Heart right ventricle (tissue), 16 donors: ENCODE results near the gene SYCE3. TPM values are rescaled to one million over a fixed set of nuclear protein-coding genes. Genes with fewer than 3 reads are reported as not detected.
A peak's percentile ranks its signal among the peaks of the same experiment; 100 is the strongest.

ENCODE experiments used
- ATAC-seq, 8 donors: fragments of 200-7000 bp; cut with Tn5 transposase; one replicate each; pipeline ENCODE4 v1.9.1; 2020; ENCODE audit warnings: mild to moderate bottlenecking in 8 of 8, moderate library complexity in 8 of 8, moderate number of reproducible peaks in 1 of 8
- DNase-seq, 2 donors: peaks; one replicate each; pipeline ENCODE4 v3.0.0-alpha.2; 2020
- H3K27ac ChIP-seq, 10 donors: fragments of 200-600 bp; sonication (generic) in 2 of 10; one replicate each; pipeline versions ENCODE4 v1.5.0 to v1.8.0; 2020 to 2022; ENCODE audit warnings: mild to moderate bottlenecking in 3 of 10
- H3K27me3 ChIP-seq, 7 donors: fragments of 200-600 bp; one replicate each; pipeline ENCODE4 v1.8.0; 2021 to 2022; ENCODE audit warnings: mild to moderate bottlenecking in 2 of 7
- H3K36me3 ChIP-seq, 9 donors: fragments of 200-600 bp; sonication (generic) in 1 of 9; one replicate each; pipeline versions ENCODE4 v1.5.0 to v1.8.0; 2020 to 2022; ENCODE audit warnings: mild to moderate bottlenecking in 2 of 9
- H3K4me1 ChIP-seq, 9 donors: fragments of 200-600 bp; sonication (generic) in 1 of 9; one replicate each; pipeline versions ENCODE4 v1.5.0 to v1.8.0; 2020 to 2022; ENCODE audit warnings: mild to moderate bottlenecking in 4 of 9
- H3K4me3 ChIP-seq, 10 donors: fragments of 200-600 bp; sonication (generic) in 2 of 10; one replicate each; pipeline versions ENCODE4 v1.5.0 to v1.8.0; 2020 to 2022; ENCODE audit warnings: mild to moderate bottlenecking in 7 of 10, moderate library complexity in 2 of 10
- H3K9me3 ChIP-seq, 11 donors: fragments of 200-600 bp in 10 of 11; sonication (generic) in 2 of 11; one replicate each; pipeline versions ENCODE4 v1.5.0 to v1.8.0; 2013 to 2022; ENCODE audit warnings: mild to moderate bottlenecking in 2 of 11, control low read depth in 1 of 11, moderate library complexity in 1 of 11
- WGBS, 2 donors: extraction: QIAGEN DNeasy Blood & Tissue Kit; methylation state at CpG; one replicate each; pipeline ENCODE4 v1.1.7; 2013; ENCODE audit warnings: inconsistent platforms in 1 of 2; 5-methylcytosine and 5-hydroxymethylcytosine counted together
- intact Hi-C, 10 donors: fragments of 100-400 bp; cut with DNase I; formaldehyde crosslinking; loops; one replicate each; pipeline versions ENCODE4 v1.11.1 to v1.14.2; 2022
- polyA plus RNA-seq, 2 donors: library from polyadenylated mRNA; stranded (reverse); fragments of 200-250 nt; gene quantifications; one replicate each; pipeline ENCODE4 v1.2.3, GENCODE V29; 2013
- total RNA-seq, 10 donors: library from RNA; stranded (reverse); fragmentation: NEBNext Ultra II Directional in 3 of 10; extraction: Animal tissue kit (Norgen Biotek cat#: 25700) in 3 of 10; gene quantifications; one replicate each; pipeline versions ENCODE4 v1.2.1 to v1.2.4, GENCODE V29; 2021 to 2023
- TF ChIP-seq, protein P1 (sequence below), 9 donors: fragments of 200-600 bp; sonication (generic) in 2 of 9; IDR thresholded peaks; one replicate each; pipeline versions ENCODE4 v1.5.0 to v1.8.0; 2021 to 2022; ENCODE audit warnings: antibody characterized with exemption in 9 of 9, mild to moderate bottlenecking in 5 of 9, moderate library complexity in 1 of 9
- donor health status: Arrhythmogenic right ventricular cardiomyopathy.
- donor health status: ischemic (EF 13 %, LVEDD 7.1; RV severe dilation, severe dysfunction).
- donor health status: healthy with polysubstance abuse.
- donor health status: DM: no; HTN: yes; CAD: no.
- donor health status: DM: no; HTN: no; CAD: no.
- donor health status: ischemic (EF 25% LVEDD 6.9; RV normal size, moderate dysfunction).
- donor health status: ischemic (EF 25% LVEDD 5.7; RV mildly dilated, moderate dysfunction).
- donor health status: healthy.
- donor health status: DM: yes; HTN: yes; CAD: no.
- donor health status: Ischemic cardiomyopathy.
- donor health status: ischemic (EF 35%, LVEDD 5.7; RV mildly dilated, moderate dysfunction).
- donor health status: nonischemic (EF 11% LVEDD 7.7; RV severe dilation, severe dysfunction).
- donor health status: DM: yes; HTN: yes; CAD: no.
- donor health status: PGD.
- donor health status: ischemic (EF 29% LVEDD 5.4; RV normal size, mild dysfunction).
- donor health status: nonischemic (EF 23%, LVEDD 6.1; RV moderate dilation, normal function).

SYCE3 gene
- total and polyA plus RNA-seq, 12 donors = 0.74 to 0.90 TPM; not detected in 10

DNA sequence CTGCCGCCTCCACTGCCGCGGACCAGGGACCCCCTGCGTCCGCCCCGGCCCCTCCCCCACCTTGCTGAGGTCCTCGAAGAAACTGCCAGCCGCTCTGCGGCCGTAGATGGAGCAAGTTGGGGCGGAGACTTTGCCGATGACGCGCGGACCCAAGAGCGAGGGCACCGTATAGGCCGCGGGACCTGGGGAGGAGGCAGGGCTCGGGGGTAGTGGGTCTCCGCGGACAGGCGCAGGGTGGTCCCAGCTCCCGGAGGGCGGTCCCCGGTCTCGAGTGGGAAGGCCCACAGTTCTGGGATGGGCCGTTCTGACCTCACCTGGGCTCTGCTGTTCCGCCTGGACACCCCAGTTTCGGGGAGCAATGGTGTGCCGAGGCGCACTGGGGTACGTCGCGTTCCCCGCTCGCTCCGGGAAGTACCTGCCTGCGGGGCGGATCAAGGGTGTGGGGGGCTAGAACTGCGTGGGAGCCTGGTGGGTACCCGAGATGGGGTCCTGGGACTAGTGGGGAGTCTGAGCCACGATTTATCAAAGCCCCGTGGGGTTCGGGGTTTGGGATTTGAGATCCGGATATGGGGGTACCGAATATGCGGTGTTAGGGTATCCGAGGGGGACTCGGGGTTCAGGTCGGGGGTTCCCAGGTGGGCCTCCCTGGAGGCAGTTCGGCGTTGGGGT lies 31.7 kb downstream of the SYCE3 start:
- TF ChIP-seq, protein P1, sequence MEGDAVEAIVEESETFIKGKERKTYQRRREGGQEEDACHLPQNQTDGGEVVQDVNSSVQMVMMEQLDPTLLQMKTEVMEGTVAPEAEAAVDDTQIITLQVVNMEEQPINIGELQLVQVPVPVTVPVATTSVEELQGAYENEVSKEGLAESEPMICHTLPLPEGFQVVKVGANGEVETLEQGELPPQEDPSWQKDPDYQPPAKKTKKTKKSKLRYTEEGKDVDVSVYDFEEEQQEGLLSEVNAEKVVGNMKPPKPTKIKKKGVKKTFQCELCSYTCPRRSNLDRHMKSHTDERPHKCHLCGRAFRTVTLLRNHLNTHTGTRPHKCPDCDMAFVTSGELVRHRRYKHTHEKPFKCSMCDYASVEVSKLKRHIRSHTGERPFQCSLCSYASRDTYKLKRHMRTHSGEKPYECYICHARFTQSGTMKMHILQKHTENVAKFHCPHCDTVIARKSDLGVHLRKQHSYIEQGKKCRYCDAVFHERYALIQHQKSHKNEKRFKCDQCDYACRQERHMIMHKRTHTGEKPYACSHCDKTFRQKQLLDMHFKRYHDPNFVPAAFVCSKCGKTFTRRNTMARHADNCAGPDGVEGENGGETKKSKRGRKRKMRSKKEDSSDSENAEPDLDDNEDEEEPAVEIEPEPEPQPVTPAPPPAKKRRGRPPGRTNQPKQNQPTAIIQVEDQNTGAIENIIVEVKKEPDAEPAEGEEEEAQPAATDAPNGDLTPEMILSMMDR (IDR thresholded peaks at IDR 0.05) = no peak
- intact Hi-C loops = loop anchor here in 2 of 10 donors (5.0 kb wide), 1 partner anchor 91 kb away; no protein-coding TSS in a partner anchor
- Histone ChIP-seq H3K27me3 (peaks cover 3 to 54% (median 25%) of the 10 kb centered on the region in 7 donors), H3K36me3 (peaks cover 0 to 18% (median 0%) of the 10 kb centered on the region in 9 donors), H3K4me3 (peak overlapping the region; percentile 40 to 86 (median 71)), H3K4me1 (peaks cover 9 to 68% (median 50%) of the 10 kb centered on the region in 9 donors), H3K27ac (peak overlapping the region; percentile 84 to 99 (median 95)), H3K9me3 (no peaks in the 10 kb centered on the region)
- DNase-seq (peak; percentile 86 to 89), ATAC-seq (peak; percentile 42 to 58 (median 54))
- 4 to 5% methylated on average over 47 to 53 of the region's 53 CpGs for WGBS, 2 donors

DNA sequence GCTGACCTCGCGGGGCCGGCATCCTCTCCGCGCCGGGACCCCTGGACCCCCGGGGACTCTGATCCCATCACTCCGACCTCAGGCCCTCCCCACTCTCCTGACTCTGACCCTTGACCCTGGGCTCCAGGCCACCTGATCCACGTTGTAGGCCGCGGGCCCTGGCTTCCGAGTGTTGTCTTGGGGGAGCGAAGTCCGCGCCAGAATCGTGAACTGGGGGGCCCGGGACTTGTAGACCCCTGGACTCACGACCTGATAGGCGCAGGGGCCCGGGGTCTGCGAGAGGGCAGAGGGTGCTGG lies 32.2 kb downstream of the SYCE3 start:
- TF ChIP-seq, protein P1 (IDR thresholded peaks at IDR 0.05) = no peak
- peak overlapping the region; percentile 84 to 99 (median 95) for H3K27ac ChIP-seq
- no peaks in the 10 kb centered on the region for H3K9me3 ChIP-seq
- peaks cover 9 to 68% (median 50%) of the 10 kb centered on the region in 9 donors for H3K4me1 ChIP-seq
- 2 to 4% methylated on average over 21 of the region's 21 CpGs for WGBS, 2 donors
- DNase-seq = peak in 1 of 2 donors; percentile 50
- peaks cover 3 to 53% (median 25%) of the 10 kb centered on the region in 7 donors for H3K27me3 ChIP-seq
- ATAC-seq = no peak
- H3K36me3 ChIP-seq = peaks cover 0 to 18% (median 0%) of the 10 kb centered on the region in 9 donors
- peak overlapping the region; percentile 40 to 86 (median 71) for H3K4me3 ChIP-seq
- intact Hi-C loops = loop anchor here in 2 of 10 donors (5.0 kb wide), 1 partner anchor 92 kb away; no protein-coding TSS in a partner anchor

DNA sequence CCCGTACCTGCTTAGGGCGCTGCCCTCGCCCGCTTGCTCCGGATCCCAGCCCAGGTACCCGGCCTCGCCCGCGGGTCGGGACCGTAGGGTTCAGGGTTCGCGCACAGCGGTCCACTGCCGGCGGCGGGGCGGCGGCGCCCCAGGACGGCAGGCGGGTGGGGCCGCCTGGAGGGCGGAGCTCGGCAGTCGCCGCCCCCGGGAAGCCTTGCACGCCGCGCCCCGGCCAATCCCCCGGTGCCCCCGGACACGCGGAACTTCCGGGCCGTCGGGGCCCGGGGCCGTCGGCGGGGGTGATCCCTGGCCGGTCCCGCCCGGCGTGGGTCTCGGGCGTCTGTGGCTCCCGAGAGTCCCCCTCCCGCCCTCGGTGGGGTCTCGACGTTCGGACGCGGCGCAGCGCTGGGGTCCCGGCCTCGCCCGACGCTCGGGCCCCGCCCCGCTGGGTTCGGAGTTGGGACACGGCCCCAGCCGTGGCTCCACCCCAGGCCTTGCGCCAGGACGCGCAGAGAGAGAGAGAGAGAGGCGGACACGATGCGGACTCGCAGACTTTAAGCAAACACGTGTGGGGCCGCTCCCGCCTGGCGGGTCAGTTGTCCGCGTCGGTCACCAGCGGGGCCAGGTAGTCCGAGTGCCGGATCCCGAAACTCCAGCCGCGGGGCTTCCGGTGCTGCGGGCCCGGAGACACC lies 32.7 kb downstream of the SYCE3 start, which contains the start of gene TYMP:
Gene TYMP, minus strand, starts transcription at position 116 of the 683 bp plus-strand sequence. CDS start 303 bp downstream, outside the sequence.
- intact Hi-C loops = loop anchor here in 4 of 10 donors (5.0 to 10.0 kb wide), 3 partner anchors 32 to 285 kb away; partner anchors contain the start of genes SYCE3 (in 1 of the 4) and TUBGCP6 (in 1 of the 4)
- Histone ChIP-seq H3K36me3 (peaks cover 0 to 18% (median 0%) of the 10 kb centered on the region in 9 donors), H3K27ac (peak within 1 kb of the TSS; percentile 84 to 99 (median 95)), H3K27me3 (peaks cover 3 to 49% (median 25%) of the 10 kb centered on the region in 7 donors), H3K9me3 (no peaks in the 10 kb centered on the region), H3K4me3 (peak within 1 kb of the TSS; percentile 40 to 86 (median 71)), H3K4me1 (peaks cover 9 to 70% (median 52%) of the 10 kb centered on the region in 9 donors)
- 1% methylated on average over 84 to 92 of the region's 92 CpGs for WGBS, 2 donors
- ATAC-seq (peak; percentile 23 to 44 (median 34)), DNase-seq (peak; percentile 83 to 88)
- TF ChIP-seq, protein P1 (IDR thresholded peaks at IDR 0.05) = no peak

DNA sequence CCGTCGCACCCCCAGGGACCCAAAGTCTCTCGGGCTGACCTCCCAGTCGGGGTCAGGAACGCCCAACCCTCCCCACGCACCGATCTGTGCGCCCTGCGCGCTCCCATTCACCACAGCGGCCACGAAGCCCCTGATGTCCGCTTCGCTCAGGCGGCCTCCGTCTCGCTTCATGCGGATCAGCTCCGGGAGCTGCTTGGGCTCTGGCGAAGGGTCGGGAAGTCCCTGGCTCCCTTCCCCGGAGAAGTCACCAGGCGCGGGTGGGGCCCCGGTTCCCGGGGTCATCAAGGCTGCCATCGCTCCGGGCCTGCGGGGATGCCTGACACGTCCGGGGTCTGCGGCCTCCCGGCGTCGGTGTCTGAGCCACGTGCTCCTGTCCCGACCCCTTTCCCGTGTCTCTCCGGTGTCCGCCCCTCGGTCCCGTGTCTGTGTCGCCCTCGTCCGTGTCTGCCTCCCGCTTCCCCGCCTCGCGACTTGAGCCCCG lies 33.3 kb downstream of the SYCE3 start:
- Histone ChIP-seq H3K36me3 (peaks cover 0 to 20% (median 0%) of the 10 kb centered on the region in 9 donors), H3K27me3 (peaks cover 3 to 45% (median 21%) of the 10 kb centered on the region in 7 donors), H3K9me3 (no peaks in the 10 kb centered on the region), H3K4me3 (peak overlapping the region in 9 of 10 donors; percentile 40 to 86 (median 72)), H3K4me1 (peaks cover 9 to 76% (median 58%) of the 10 kb centered on the region in 9 donors), H3K27ac (peak overlapping the region; percentile 84 to 99 (median 95))
- no peak for DNase-seq
- intact Hi-C loops = loop anchor here in 2 of 10 donors (5.0 to 10.0 kb wide), 3 partner anchors 33 to 285 kb away; partner anchors contain the start of genes SYCE3 (in 1 of the 2) and TUBGCP6 (in 1 of the 2)
- no peak for ATAC-seq
- 9 to 11% methylated on average over 49 to 50 of the region's 50 CpGs for WGBS, 2 donors
- TF ChIP-seq, protein P1 (IDR thresholded peaks at IDR 0.05) = no peak
